NT2/D1 (cell line): Measurements from ENCODE around the gene OR2AG2.

Source experiments
- SUZ12 ChIP-seq: IDR thresholded peaks from 2 replicates; pipeline ENCODE4 v1.6.1; 2011; ENCODE audit not compliant: insufficient read length, insufficient read depth; ENCODE audit errors: extremely low read depth
- YY1 ChIP-seq: IDR thresholded peaks from 2 replicates; pipeline ENCODE4 v1.6.1; 2011; ENCODE audit not compliant: insufficient read length, insufficient read depth
- ZNF274 ChIP-seq: IDR thresholded peaks from 2 replicates; pipeline ENCODE4 v1.6.1; 2011; ENCODE audit warnings: mild to moderate bottlenecking, low read depth, low read length

DNA sequence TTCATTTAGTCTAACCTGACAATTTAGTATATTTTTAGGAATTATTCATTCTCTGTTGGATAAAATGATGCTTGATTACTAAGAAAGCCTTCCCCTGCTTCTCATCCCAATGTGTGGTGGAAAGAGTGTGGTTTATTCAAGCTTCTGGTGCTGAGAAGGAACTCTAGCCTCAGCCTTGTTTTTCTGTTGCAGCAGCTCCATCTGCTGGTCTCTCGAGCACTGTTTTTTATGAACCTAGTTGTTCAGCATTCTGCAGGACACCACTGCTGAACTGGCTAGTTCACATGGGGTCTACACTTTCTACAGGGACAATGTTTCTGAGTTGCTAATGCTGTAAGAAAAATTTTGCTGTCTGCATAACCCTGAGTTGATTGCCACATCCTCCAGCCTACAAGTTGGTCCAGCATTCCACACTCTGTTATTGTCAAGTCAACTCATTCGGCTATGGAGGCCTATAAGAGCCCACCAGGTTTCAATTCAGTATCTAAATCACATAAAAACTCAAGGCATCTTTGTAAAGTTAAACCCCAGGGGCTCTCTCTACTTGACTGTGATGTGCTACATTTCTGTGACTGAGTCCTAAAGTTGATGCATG lies 14.3 kb downstream of the OR2AG2 start:
- TF ChIP-seq YY1 (no peak), ZNF274 (no peak), SUZ12 (no peak)
